Head of caudate nucleus (tissue), 42 donors: ENCODE measurements around the gene MYO18A.
"Not testable (repeated sequence)": the region's sequence is repeated elsewhere in the genome, so short reads cannot be mapped to it uniquely, and the experiment has no call there.

Experiments used
- DNase-seq, 42 donors: peaks; one replicate each; pipeline versions ENCODE4 v3.0.0 to v3.0.0-alpha.2; 2020 to 2021; ENCODE audit warnings: mixed read lengths in 7 of 42
- intact Hi-C: fragments of 100-400 bp; cut with DNase I; formaldehyde crosslinking; loops from one replicate; pipeline ENCODE4 v1.15.0; 2022

Gene MYO18A, protein sequence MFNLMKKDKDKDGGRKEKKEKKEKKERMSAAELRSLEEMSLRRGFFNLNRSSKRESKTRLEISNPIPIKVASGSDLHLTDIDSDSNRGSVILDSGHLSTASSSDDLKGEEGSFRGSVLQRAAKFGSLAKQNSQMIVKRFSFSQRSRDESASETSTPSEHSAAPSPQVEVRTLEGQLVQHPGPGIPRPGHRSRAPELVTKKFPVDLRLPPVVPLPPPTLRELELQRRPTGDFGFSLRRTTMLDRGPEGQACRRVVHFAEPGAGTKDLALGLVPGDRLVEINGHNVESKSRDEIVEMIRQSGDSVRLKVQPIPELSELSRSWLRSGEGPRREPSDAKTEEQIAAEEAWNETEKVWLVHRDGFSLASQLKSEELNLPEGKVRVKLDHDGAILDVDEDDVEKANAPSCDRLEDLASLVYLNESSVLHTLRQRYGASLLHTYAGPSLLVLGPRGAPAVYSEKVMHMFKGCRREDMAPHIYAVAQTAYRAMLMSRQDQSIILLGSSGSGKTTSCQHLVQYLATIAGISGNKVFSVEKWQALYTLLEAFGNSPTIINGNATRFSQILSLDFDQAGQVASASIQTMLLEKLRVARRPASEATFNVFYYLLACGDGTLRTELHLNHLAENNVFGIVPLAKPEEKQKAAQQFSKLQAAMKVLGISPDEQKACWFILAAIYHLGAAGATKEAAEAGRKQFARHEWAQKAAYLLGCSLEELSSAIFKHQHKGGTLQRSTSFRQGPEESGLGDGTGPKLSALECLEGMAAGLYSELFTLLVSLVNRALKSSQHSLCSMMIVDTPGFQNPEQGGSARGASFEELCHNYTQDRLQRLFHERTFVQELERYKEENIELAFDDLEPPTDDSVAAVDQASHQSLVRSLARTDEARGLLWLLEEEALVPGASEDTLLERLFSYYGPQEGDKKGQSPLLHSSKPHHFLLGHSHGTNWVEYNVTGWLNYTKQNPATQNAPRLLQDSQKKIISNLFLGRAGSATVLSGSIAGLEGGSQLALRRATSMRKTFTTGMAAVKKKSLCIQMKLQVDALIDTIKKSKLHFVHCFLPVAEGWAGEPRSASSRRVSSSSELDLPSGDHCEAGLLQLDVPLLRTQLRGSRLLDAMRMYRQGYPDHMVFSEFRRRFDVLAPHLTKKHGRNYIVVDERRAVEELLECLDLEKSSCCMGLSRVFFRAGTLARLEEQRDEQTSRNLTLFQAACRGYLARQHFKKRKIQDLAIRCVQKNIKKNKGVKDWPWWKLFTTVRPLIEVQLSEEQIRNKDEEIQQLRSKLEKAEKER (N-terminal part only)

GRCh38 chr17:29180034-29180787 is at the start of gene MYO18A:
Gene MYO18A (minus strand): TSS chr17:29180398. CDS start chr17:29166940, 13,458 bp downstream.
- intact Hi-C loops, result loop anchor here (5.0 kb wide), 1 partner anchor 33 kb away; no protein-coding TSS in a partner anchor
- peak in 41 of 42 donors; percentile 60 to 93 (median 86) for DNase-seq

DNA sequence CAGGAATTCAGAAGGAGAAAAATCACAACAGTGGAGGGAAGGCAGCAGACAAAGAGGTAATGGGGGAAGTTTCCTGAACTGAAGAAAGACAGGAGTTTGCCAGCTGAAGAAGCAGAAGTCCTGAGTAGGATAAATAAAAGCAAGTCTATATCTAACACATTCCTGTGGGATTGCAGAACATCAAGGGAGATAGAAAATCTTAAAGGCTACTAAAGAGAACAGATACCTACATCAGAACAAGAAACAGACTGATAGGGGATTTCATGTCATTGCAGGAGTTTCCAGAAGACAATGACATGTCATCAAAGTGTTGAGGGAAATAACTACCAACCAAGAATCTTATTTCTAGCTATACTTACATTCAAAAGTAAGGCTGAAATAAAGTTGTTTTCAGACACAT is 45.2 kb upstream of the MYO18A start:
- intact Hi-C loops, result no loop called here
- no peak for DNase-seq

GRCh38 chr17:29221338-29221737 is 41.1 kb upstream of the MYO18A start:
- peak in 1 of 42 donors; percentile 22 for DNase-seq
- intact Hi-C loops, result not testable (repeated sequence)

DNA sequence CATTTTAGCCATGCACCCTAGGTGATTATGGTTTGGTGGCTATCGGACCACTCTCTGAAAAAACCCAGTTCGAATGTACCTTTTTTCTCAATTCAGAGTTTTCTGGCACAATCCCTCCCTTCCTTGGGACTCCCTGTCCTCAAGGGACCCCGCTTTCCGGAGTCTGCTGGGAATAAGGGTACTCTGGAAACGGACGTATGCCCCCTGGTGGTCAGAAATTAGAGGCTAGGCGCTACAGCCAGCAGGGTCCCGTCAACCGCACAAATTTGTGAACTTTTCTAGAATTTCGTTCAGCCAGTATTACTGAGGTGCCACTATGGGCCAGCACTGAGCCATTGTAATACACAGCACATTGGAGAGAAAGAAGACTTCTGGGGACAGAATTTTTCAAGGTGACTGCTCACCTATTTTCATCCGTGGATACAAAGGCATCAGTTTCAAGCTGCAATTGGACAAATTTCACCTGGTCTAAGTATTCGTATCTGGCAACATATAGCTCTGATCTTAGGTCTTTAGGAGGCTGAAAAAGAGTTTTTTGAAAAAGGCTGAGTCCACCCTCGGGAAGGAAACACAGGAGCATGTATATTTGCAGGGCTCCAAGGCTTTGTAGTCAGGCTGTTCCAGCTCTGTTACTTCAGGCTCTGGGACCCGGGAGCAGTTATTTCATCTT is 39.3 kb upstream of the MYO18A start:
- DNase-seq, result peak; percentile 64 to 98 (median 88)
- intact Hi-C loops, result loop anchor here (5.0 kb wide), 3 partner anchors 42 to 73 kb away; partner anchors contain the start of gene NUFIP2

- peak in 1 of 42 donors; percentile 0 for DNase-seq
- intact Hi-C loops, result loop anchor here (5.0 kb wide), 3 partner anchors 40 to 75 kb away; partner anchors contain the start of gene NUFIP2
Observed at GRCh38 chr17:29216856-29217255, 36.7 kb upstream of the MYO18A start.

- DNase-seq, result peak in 1 of 42 donors; percentile 1
- intact Hi-C loops, result loop anchor here (5.0 kb wide), 3 partner anchors 39 to 76 kb away; partner anchors contain the start of gene NUFIP2
Observed at GRCh38 chr17:29216181-29216580, 36.0 kb upstream of the MYO18A start.

DNA sequence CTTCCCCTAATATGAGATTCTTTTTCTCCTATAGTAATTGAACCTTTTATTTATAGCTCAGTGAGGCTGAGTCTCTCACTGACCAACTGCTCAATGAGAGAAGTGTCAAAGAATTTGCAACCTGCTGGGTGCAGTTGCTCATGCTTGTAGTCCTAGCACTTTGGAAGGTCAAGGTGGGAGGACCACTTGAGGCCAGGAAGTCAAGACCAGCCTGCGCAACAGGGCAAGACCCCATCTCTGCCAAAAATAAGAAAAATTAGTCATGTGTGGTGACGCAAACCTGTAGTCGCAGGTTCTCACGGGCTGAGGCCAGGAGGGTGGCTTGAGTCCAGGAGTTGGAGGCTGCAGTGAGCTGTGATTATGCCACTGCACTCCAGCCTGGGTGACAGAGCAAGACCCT is 35.5 kb upstream of the MYO18A start:
- DNase-seq, result peak in 1 of 42 donors; percentile 4
- intact Hi-C loops, result loop anchor here (5.0 kb wide), 3 partner anchors 38 to 77 kb away; partner anchors contain the start of gene NUFIP2

DNA sequence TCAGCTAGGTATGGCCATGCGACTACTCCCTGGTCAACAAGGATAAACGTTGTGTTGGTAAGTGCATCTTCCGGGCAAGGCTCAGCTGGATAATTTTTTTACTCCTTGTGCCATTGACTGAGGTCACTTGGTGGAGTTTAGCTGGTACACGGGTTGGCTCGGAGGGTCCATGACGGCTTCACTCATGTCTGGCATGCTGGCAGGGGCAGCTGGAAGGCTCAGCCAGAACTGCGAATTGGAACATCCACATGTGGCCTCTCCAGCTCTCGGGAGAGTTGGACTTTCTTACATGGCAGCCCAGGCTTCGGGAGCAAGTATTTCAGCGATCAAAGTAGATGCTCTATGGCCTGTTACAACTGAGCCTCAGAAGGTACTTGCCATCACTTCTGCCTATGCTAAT is 35.0 kb upstream of the MYO18A start:
- DNase-seq, result peak in 2 of 42 donors; percentile 3 to 36
- intact Hi-C loops, result loop anchor here (5.0 kb wide), 3 partner anchors 38 to 77 kb away; partner anchors contain the start of gene NUFIP2

GRCh38 chr17:29214215-29215146 is 34.3 kb upstream of the MYO18A start:
- intact Hi-C loops, result loop anchor here (5.0 kb wide), 3 partner anchors 37 to 78 kb away; partner anchors contain the start of gene NUFIP2
- peak in 2 of 42 donors; percentile 35 to 63 for DNase-seq

DNA sequence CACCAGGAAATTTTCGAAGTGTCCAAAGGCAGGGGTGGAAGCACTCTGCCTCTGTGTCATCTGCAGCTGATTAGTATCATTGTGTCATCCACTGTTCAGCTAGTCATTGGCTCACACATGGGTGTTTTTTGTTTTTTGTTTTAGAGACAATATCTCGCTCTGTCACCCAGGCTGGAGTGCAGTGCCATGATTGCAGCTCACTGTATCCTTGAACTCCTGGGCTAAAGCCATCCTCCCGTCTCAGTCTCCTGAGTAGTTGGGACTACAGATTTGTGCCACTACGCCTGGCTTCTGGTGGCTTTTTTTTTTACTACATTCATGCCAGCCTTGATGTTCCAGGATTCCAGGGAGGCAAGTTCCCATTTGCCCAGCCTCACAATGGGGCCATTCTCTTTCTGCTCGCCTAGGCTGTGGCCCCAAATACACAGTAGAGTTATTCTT is 32.5 kb upstream of the MYO18A start:
- intact Hi-C loops, result no loop called here
- DNase-seq, result peak; percentile 40 to 93 (median 78)

GRCh38 chr17:29212094-29212631 is 32.0 kb upstream of the MYO18A start:
- intact Hi-C loops, result no loop called here
- no peak for DNase-seq

GRCh38 chr17:29210879-29211278 is 30.7 kb upstream of the MYO18A start:
- intact Hi-C loops, result no loop called here
- DNase-seq, result peak in 1 of 42 donors; percentile 13

- DNase-seq, result peak in 3 of 42 donors; percentile 7 to 30 (median 12)
- intact Hi-C loops, result no loop called here
Observed at GRCh38 chr17:29209073-29209472, 28.9 kb upstream of the MYO18A start.

DNA sequence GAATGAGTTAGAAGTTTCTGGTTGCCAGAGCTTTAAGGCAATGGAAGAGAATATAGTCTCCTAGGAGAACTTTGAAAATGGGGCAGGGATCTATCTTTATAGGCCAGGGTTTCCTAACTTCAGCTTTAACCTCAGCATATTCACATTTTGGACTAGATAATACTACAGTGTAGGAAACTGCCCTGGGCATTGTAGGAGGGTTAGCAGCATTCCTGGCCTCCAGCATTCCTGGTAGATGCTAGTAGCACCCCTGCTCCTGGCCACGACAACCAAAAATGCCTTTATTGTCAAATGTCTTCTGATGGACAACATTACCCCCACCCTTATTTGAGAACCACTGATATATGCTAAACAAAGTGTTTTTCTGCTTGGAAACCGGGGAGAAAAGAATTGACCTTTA is 27.8 kb upstream of the MYO18A start:
- peak in 2 of 42 donors; percentile 7 to 8 for DNase-seq
- intact Hi-C loops, result no loop called here

DNA sequence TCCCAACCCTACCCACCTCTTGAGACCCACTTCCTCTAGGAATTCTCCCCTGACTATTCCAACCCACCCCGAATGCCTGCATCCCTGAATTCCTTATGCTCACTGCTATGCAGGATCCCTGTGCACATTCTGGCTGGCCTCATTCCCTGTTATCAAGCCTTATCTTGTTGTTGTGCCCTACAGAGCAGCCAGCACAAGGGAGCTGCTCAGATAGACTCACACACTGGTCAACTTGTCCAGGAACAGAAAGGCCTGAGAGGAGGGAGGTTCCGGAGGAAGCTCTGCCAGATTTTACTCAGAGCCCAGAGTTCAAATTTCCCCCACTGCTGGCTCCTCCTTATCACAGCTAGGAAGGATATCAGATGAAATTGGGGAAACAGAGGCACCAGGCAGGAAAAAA is 24.8 kb upstream of the MYO18A start:
- peak in 4 of 42 donors; percentile 12 to 47 (median 33) for DNase-seq
- intact Hi-C loops, result no loop called here
